Muscle layer of colon (tissue), 2 donors: ENCODE measurements around the gene SURF1.
"Not testable (repeated sequence)": the region's sequence is repeated elsewhere in the genome, so short reads cannot be mapped to it uniquely, and the experiment has no call there.

ENCODE experiments used
- H3K27ac ChIP-seq: one replicate; pipeline ENCODE4 v1.7.0; 2013; ENCODE audit warnings: low read depth, mild to moderate bottlenecking, low read length, moderate library complexity
- H3K27me3 ChIP-seq, 2 donors: one replicate each; pipeline ENCODE4 v1.7.0; 2013; ENCODE audit warnings: low read length in 2 of 2, mild to moderate bottlenecking in 2 of 2; ENCODE audit not compliant: insufficient read depth in 2 of 2, control insufficient read depth in 1 of 2
- H3K36me3 ChIP-seq: one replicate; pipeline ENCODE4 v1.7.0; 2013; ENCODE audit warnings: mild to moderate bottlenecking, low read length; ENCODE audit not compliant: insufficient read depth
- H3K4me1 ChIP-seq: one replicate; pipeline ENCODE4 v1.7.0; 2013; ENCODE audit warnings: mild to moderate bottlenecking, low read length; ENCODE audit not compliant: insufficient read depth
- H3K4me3 ChIP-seq, 2 donors: one replicate each; pipeline ENCODE4 v1.7.0; 2013; ENCODE audit warnings: low read length in 2 of 2, low read depth in 1 of 2, mild to moderate bottlenecking in 1 of 2, moderate library complexity in 1 of 2
- H3K9ac ChIP-seq: one replicate; pipeline ENCODE4 v1.7.0; 2013; ENCODE audit warnings: low read length
- H3K9me3 ChIP-seq: one replicate; pipeline ENCODE4 v1.7.0; 2013; ENCODE audit warnings: mild to moderate bottlenecking, low read length
- donor health status: abdominal sarcoma.
- donor health status: Adenocarcinoma of cecum.

The SURF1 gene

GRCh38 chr9:133339641-133340040, 16.6 kb downstream of the SURF1 start:
- no peak overlapping the region for H3K27ac ChIP-seq
- H3K4me1 ChIP-seq: peaks cover 10% of the 10 kb centered on the region
- no peaks in the 10 kb centered on the region for H3K27me3 ChIP-seq
- no peak overlapping the region for H3K9ac ChIP-seq
- H3K4me3 ChIP-seq: no peak overlapping the region
- no peaks in the 10 kb centered on the region for H3K9me3 ChIP-seq
- peaks cover 54% of the 10 kb centered on the region for H3K36me3 ChIP-seq

- peak within 1 kb of the TSS; percentile 84 to 87 for H3K4me3 ChIP-seq
- no peaks in the 10 kb centered on the region for H3K9me3 ChIP-seq
- H3K9ac ChIP-seq: peak within 1 kb of the TSS; percentile 50
- H3K36me3 ChIP-seq: peaks cover 52% of the 10 kb centered on the region
- no peaks in the 10 kb centered on the region for H3K27me3 ChIP-seq
- peaks cover 21% of the 10 kb centered on the region for H3K4me1 ChIP-seq
- peak within 1 kb of the TSS; percentile 68 for H3K27ac ChIP-seq
These were observed 20.1 kb downstream of the SURF1 start, which contains the start of gene SURF6 for GRCh38 chr9:133335924-133336811. Gene SURF6, minus strand, starts transcription at chr9:133336188. Its CDS starts 56 bp downstream, at chr9:133336132.

GRCh38 chr9:133334888-133335287, 21.4 kb downstream of the SURF1 start:
- not testable (repeated sequence) for H3K27ac ChIP-seq, H3K9me3 ChIP-seq, H3K9ac ChIP-seq, H3K27me3 ChIP-seq
- Histone ChIP-seq H3K4me1 (peaks cover 21% of the 10 kb centered on the region), H3K4me3 (peak overlapping the region in 1 of 2 donors; percentile 87), H3K36me3 (peaks cover 52% of the 10 kb centered on the region)

- Histone ChIP-seq H3K4me3 (no peak overlapping the region), H3K9me3 (no peaks in the 10 kb centered on the region), H3K36me3 (peaks cover 47% of the 10 kb centered on the region), H3K9ac (no peak overlapping the region), H3K4me1 (peaks cover 21% of the 10 kb centered on the region), H3K27me3 (no peaks in the 10 kb centered on the region), H3K27ac (no peak overlapping the region)
These were observed 22.1 kb downstream of the SURF1 start for GRCh38 chr9:133334161-133334560.

DNA sequence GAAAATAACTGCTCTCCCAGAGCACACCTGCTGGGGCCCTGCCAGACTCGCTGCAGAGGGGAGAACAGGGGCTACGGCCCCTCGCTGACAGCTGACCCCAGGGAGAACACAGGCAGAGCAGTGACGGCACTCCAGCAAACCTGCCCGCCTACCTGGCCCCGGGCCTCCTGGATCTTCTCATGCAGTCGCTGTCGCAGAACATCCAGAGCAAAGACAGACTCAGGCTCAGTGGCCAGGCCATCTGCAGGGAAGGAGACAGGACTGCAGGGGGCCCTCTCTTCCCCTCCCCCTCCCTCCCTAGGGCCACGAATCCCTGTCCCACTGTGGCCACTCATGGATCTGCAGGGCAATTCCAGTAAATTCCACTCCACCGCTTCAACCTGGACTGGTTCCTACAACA, 22.7 kb downstream of the SURF1 start:
- H3K27ac ChIP-seq: no peak overlapping the region
- peaks cover 21% of the 10 kb centered on the region for H3K4me1 ChIP-seq
- peaks cover 47% of the 10 kb centered on the region for H3K36me3 ChIP-seq
- H3K27me3 ChIP-seq: no peaks in the 10 kb centered on the region
- H3K9me3 ChIP-seq: no peaks in the 10 kb centered on the region
- H3K4me3 ChIP-seq: no peak overlapping the region
- no peak overlapping the region for H3K9ac ChIP-seq

- Histone ChIP-seq H3K9me3 (no peaks in the 10 kb centered on the region), H3K27me3 (no peaks in the 10 kb centered on the region), H3K9ac (no peak overlapping the region), H3K27ac (no peak overlapping the region), H3K4me3 (no peak overlapping the region), H3K36me3 (peaks cover 47% of the 10 kb centered on the region), H3K4me1 (peaks cover 21% of the 10 kb centered on the region)
These were observed 23.3 kb downstream of the SURF1 start for GRCh38 chr9:133333011-133333410.

DNA sequence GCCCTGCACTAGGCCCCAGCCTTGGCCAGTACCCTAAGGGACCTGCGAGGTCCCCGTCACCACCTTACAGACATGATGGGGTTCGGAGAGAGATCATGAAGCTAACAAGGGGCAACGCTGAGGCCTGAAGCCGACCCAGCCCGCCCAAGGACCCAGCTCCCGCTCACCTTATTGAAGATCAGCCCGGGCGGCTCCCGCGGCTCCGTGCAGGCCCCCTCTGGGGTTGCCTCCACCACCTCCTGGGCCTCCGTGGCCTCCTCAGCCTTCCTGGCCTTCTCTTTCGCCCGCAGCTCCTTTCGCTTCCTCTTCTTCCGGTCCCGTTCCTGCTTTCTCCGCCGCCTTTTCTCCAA, 23.9 kb downstream of the SURF1 start:
- Histone ChIP-seq H3K4me3 (no peak overlapping the region), H3K27me3 (no peaks in the 10 kb centered on the region), H3K36me3 (peaks cover 47% of the 10 kb centered on the region), H3K9me3 (no peaks in the 10 kb centered on the region), H3K27ac (no peak overlapping the region), H3K9ac (no peak overlapping the region), H3K4me1 (peaks cover 21% of the 10 kb centered on the region)

GRCh38 chr9:133331641-133332380, 24.5 kb downstream of the SURF1 start:
- Histone ChIP-seq H3K27ac (no peak overlapping the region), H3K27me3 (no peaks in the 10 kb centered on the region), H3K36me3 (peaks cover 47% of the 10 kb centered on the region), H3K4me1 (peaks cover 21% of the 10 kb centered on the region), H3K9me3 (no peaks in the 10 kb centered on the region), H3K4me3 (no peak overlapping the region), H3K9ac (no peak overlapping the region)

DNA sequence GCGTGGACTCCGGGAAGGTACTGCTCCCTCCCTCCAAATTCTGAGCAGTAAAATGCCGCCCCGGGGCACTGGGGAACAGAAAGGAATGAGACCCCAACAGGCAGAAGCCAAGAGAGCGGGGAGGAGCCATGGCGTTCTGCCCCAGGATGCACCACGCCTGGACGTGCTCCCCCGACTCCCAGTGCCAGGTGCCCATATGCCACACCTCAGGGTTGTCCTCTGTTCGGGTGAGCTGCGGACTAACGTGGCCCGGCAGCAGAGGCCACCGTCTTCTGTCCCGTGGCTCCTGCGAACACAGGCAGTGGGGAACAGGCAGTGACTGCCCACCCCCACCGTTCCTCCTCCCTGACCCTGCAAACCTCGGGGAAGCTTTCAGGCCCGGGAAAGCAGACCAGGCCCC, 25.1 kb downstream of the SURF1 start:
- Histone ChIP-seq H3K4me1 (peaks cover 17% of the 10 kb centered on the region), H3K27me3 (no peaks in the 10 kb centered on the region), H3K9me3 (no peaks in the 10 kb centered on the region), H3K27ac (no peak overlapping the region), H3K36me3 (peaks cover 47% of the 10 kb centered on the region), H3K4me3 (no peak overlapping the region), H3K9ac (no peak overlapping the region)

DNA sequence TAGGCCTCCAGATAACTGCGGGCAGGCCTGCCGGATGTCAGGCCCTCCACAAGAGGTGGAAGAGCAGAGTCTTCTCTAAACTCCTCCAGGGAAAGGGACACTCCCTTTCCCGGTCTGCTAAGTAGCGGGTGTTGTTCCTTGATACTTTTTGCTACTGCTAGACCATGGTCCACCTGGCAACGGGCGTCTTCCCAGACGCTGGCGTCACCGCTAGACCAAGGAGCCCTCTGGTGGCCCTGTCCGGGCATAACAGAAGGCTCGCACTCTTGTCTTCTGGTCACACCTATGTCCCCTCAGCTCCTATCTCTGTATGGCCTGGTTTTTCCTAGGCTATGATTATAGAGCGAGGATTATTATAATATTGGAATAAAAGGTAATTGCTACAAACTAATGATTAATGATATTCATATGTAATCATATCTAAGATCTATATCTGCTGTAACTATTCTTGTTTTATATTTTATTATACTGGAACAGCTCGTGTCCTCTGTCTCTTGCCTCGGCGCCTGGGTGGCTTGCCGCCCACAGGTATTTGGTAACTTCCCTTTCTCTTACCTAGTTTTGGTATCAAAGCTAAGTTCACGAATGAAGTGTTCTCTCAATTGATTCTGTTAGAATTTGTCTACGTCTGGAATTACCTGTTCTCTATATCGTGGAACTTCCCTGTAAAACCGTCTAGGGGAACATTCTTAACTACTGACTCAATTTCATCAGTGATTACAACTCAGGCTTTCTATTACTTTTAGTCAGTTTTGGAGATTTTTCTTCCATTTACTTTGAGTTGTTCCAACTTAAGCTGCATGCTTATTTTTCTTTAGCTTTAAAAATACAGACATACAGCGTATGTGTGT, 26.8 kb downstream of the SURF1 start:
- H3K27ac ChIP-seq, H3K9me3 ChIP-seq, H3K9ac ChIP-seq, H3K27me3 ChIP-seq, H3K4me3 ChIP-seq: not testable (repeated sequence)
- peaks cover 45% of the 10 kb centered on the region for H3K36me3 ChIP-seq
- peaks cover 11% of the 10 kb centered on the region for H3K4me1 ChIP-seq
